Muscle of back (tissue), 11 donors: Measurements from ENCODE around the gene TCF12. TPM values are rescaled to one million over a fixed set of nuclear protein-coding genes. Genes with fewer than 3 reads are reported as not detected.
A peak's percentile ranks its signal among the peaks of the same experiment; 100 is the strongest.

Experiments used
- DNase-seq, 3 donors: peaks; one replicate each; pipeline versions ENCODE4 v3.0.0 to v3.0.0-alpha.2; 2013
- polyA plus RNA-seq, 10 donors: library from polyadenylated mRNA; unstranded; fragments of 120-200 nt; gene quantifications; one replicate each; pipeline ENCODE4 v1.2.1, GENCODE V29; 2013; ENCODE audit not compliant: insufficient read length in 10 of 10

TCF12 gene
- polyA plus RNA-seq, 10 donors: 90.4 to 162 (median 125) TPM

DNA sequence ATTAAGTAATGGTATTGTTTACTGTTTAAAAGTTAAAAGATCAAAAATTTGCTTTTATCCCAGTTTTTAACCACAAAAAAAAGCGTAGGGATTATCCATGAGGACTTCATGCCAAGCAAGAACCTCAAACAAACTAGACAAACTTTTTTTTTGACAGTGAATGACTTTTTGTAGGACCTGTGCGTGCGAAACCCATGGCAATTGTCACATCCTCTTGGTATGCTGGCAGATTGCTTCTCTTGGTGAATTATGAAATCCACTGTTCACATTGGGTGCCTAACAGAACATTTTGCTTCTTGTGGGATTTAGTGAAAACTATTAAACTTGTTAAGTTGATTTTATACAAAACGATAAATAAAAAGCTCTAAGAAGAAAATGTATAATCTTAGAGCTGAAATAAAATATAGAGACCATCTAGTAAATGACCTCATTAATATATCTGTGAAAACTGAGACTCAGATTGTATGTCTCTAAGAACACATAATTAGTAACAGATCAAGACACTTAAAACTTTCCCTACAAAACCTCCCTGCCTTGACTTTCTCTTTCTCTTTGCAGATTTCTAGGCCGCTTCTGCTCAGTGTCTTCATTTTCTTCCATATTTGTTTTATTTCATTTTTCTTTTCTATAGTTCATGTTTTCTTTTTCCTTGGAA is 370.6 kb downstream of the TCF12 start:
- DNase-seq: no peak

DNA sequence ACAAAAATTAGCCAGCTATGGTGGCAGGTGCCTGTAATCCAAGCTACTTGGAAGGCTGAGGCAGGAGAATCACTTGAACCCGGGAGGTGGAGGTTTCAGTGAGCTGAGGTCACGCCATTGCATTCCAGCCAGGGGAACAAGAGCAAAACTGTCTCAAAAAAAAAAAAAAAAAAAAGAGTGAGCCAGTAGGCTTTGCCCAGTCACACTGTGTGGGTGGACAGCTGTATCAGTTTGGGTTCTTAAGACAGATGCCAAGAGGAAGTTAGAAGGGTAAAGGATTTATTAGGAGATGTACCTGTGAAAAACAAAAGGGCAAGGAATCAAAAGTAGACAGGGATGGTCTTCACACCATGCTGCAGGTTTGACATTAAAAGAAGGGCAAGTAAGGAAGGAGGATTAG is 371.7 kb downstream of the TCF12 start:
- no peak for DNase-seq

DNA sequence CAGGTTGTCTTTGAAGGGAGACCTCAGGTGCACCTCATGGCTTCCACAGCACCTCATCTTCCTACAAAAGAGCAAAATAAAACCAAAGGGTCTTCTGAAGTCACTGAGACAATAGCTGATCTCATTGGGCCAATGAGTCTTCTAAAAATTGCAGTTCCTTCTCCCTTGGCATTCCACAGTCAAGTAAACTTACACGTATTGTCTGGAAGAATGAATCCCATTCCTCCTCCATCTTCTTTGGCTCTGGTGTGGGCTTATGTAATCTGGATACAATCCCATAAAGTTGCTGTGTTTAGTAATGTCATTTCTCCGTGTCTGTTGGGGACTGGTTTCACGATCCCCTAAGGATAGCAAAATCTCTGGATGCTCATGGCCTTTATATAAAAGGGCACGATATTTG is 372.4 kb downstream of the TCF12 start:
- DNase-seq: no peak

DNA sequence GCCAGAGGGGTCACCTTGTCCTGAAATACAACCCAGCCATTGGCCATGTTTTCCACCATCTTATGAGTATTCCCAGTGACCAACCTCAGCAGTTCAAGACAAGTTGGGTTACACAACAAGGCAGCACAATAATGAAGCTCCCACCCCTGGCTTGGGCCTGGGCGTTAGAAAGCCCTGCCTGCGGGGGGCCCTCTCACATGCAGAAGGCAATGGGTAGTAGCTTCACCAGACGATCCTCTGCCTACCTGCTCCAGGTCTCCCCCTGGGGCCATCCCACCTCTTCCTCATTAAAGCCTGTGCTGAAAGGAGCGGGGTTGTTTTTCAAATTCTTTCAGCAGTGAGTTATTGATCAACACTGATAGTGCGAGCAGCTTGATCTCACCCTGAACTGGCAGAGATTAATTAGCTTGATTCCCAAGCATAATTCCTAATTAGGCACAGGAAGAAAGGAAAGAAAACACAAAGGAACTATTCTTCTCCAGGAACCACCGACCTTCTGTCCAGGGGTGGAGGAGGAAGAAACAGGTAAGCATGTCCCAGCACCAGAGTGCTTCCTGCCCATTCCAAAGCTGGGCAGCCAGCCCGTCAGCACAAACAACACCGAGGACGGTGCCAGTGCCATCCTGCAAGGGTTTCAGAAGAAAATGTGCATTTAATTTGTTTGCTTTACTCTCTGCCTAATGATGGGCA is 378.2 kb downstream of the TCF12 start:
- no peak for DNase-seq

DNA sequence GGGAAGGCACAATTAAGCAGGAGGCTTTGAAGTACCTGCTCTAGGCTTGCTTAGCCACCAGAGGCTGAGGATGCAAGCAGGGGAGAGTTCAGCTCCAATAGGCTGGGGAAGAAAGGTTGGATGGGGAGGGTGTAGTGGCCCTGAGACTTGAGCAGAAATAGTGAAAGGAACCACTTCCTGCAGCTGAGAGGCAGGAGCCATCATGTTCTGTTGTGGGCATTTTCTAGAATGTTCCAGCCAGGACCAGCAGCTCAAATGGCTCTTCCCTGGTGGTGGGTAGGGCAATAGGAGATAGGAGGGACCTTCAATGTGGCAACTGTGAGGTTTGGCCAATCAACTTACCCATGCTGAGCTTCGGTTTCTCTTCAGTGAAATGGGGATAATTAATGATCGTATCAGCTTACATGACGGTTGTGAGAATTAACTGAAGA is 378.7 kb downstream of the TCF12 start:
- no peak for DNase-seq

DNA sequence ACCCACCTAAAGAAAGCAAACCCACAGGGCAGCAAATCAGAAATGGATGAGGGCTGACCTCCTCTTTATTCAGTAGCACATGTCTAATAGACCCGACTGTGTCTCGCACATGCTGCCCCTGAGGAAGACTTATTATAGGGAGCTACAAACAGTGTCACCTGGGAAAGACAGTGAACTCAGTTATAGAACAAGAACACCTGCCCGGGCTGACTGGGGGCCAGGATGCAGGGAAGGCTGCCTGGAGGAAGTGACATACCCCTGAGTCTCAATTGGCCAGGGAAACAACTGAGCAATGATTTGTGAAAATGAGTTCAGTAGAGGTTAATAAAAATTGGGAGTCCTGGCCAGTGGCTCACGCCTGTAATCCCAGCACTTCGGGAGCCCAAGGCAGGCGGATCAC is 379.2 kb downstream of the TCF12 start:
- no peak for DNase-seq

DNA sequence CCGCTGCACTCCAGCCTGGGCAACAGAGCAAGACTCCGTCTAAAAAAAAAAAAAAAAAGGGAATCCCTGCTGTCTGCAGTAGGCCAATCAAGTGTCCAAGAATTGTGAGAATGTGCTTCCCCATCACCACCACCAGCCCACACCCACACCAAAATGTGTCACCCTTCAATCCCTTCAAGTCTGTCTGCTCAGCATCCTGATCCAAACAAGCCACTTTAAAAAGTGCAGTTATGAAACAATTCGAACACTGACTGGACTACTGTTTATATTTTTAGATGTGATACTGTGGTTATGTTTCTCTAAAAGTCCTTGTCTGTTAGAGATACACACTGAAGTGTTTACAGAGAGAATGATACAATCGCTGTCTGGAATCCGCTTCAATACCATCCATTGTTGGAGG is 379.8 kb downstream of the TCF12 start:
- DNase-seq: no peak

DNA sequence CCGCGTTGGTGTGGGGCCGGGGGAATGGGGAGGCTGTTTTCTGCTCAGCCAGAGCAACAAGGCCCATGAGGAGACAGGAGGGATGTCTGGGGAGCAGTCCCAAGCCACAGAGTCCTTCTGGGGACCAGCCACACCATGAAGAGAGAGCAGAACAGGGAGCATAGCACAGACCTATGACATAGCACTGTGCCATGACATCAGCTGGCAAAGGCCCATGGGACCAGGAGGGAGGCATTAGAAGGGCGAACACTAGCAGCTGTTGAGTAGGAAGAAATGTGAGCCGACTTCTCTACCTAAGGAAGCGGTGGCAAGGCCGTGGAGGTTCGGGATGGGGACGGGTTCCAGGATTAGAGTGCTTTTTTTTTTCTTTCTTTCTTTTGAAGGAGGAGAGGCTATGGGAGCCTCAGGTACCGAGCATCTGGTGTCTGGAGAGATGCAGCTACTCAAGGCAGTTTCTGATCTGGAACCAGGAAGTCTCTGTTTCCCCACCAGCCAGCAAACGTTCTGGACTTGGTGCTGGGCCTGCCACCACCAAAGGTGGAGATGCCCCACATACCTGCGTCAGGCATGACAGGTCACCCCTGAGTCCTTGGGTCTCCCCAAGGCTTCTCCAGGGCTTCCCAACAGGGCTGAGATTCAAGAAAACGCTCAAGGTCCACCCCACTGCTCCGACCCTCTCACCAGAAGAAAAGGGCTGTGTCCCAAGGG is 380.6 kb downstream of the TCF12 start:
- peak in 1 of 3 donors; percentile 41 for DNase-seq

DNA sequence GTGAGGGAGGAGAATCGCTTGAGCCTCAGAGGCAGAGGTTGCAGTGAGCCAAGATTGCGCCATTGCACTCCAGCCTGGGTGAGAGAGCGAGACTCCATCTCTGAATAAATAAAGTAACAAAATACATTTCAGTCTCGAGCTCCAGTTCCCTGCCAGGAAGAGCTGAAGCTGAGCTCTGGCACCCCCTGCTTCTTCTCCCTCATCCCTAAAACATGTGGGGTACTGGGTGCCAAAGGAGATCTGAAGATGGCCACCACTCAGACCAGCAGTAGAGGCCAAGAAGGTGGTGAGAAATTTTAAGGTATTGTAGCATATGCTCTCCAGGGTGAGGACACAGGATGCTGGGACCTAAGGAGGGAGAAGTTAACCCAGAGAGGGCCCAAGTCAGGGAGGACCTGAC is 382.9 kb downstream of the TCF12 start:
- no peak for DNase-seq

DNA sequence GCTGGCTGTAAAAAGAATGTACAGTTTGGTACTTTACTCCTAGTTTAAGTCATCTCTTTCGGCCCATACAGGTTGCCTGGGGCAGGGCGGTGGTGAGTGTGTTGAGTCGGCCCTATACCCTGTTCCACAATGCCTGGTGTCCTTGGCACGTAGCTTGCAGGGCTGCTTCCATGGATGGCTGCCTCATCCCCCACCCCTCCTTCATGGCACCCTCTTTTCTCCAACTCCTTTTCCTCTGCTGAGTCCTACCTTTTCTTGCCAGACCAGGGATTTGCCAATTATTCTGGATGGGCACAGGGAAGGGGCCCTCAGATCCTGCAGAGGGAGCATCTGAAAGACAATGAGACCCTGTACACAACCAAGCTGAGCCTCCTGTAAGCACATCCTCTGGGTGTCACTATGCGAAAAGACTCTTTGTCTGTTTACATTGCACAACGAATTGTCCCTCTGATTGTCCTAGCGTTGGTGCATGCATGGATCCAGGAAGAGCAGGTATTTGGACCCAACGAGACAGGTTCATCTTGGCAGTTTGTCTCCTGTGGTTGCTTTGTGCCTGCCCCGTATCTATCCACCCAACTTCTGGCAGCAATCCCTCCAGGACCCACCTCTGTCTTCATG is 384.3 kb downstream of the TCF12 start:
- DNase-seq: no peak

DNA sequence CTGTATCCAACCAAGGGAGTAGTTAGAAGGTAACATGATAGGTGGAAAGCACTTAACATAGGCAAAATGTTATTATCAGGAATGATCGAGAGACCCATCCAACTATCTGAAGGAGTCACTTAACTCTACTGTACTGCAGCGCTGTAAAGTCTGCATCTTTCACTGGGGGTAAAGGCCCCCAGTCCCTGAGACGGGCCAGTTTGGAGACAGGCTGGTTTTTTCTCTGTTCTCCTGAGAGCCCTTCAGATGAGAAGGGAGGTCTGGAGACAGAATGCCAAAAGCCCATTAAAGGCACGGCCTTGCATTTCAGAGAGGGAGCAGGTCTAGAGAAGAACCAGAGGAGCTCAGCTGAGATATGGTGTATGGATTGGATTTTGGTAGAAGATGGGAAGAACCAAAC is 386.6 kb downstream of the TCF12 start:
- no peak for DNase-seq

DNA sequence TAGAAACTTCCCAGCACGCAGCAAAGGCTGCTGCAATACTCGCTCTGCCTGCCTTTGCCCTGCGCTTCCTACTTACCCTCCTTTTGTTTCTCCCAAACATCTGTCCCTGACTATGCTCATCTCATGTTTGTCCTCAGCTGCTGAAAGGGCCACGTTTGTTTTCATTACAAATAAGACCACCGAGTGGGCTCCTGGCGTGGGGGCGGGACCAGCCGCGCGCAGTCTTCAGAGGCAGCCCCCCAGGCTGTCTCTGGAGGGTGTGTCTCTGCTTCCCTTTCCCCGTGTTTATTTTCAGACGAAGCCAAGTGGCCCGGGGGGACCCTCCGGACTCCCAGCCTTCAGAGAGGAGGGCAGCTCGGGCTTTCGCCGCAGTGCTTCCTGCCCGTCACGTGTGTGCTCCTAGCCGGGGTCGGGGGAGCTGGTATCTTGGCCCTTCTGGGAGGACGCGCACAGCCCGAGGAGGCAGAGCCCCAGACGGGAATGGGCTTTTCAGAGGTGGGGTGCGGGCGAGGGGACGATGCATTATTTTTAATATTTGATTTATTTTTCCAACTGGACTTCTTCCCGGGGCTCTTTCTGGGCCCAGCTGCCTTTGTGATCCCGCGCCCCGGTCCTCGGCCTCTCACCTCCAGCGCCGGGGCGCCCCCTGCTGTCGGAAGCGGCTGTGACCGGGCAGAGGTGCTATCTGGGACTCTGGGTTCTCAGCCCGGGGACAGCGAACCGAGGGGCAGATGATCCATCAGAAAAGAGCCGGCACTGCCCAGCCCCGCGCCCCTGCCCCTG is 387.9 kb downstream of the TCF12 start:
- DNase-seq: peak; percentile 67 to 93 (median 89)

DNA sequence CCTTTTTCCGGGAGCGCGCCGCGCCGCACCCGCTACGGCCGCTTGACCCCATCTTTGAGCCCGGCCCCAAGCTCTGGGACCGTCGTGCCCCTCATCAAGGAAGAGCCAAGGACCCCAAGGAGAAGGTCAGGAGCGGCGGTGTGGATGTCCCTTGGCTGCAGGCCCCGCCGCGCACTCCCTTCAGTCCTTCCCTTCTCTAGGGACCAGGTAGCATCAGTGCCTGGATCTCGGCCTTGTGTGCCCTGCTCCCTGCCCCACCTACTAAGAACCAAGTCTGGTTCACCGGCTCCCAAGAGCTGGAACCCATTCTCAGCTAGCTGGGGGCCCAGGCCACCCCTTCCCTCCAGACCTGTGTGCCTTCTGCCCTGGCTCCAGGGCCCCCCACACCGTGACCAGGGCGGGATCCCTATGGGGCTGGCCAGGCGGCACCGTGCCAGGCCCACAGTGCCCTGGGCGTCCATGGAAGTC is 388.5 kb downstream of the TCF12 start:
- no peak for DNase-seq

DNA sequence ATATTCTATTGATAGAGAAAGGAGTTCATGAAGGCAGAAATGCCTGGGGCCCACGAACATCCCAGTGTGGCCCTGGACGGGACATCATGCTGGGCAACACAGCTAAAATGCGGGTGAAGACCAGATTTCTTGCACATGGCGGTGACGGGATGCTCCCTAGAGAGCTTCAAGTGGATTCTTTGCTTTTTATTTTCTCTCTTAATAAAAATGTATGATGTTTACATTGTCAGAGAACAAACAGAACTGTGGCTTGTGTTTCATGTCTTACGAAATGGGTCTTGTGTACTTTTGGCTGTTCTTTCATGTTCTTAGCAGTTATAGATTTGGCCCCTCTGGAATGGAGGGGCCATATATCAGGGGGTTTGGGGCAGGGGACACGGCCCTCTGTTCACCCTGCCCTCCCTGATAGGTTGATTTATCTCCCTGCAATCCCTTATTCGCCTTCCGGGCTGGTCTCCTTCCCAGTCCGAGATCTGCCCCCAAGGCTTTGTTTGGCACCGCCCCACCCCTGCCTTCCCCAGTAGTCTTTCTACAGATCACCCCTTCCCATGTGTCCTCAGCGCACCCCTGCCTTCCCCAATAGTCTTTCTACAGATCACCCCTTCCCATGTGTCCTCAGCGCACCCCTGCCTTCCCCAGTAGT is 389.2 kb downstream of the TCF12 start:
- DNase-seq: peak in 1 of 3 donors; percentile 52

DNA sequence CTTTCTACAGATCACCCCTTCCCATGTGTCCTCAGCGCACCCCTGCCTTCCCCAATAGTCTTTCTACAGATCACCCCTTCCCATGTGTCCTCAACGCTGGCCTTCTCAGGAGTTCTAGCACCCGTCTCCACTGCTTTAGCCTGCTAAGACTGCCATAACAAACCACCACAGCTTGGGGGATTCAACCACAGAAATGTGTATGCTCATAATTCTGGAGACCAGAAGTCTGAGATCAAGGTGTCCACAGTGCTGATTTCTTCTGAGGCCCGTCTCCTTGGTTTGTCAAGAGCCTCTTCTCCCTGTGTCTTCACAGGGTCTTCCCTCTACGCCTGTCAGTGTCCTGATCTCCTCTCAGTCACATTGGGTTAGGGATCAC is 389.7 kb downstream of the TCF12 start:
- DNase-seq: peak in 1 of 3 donors; percentile 26

DNA sequence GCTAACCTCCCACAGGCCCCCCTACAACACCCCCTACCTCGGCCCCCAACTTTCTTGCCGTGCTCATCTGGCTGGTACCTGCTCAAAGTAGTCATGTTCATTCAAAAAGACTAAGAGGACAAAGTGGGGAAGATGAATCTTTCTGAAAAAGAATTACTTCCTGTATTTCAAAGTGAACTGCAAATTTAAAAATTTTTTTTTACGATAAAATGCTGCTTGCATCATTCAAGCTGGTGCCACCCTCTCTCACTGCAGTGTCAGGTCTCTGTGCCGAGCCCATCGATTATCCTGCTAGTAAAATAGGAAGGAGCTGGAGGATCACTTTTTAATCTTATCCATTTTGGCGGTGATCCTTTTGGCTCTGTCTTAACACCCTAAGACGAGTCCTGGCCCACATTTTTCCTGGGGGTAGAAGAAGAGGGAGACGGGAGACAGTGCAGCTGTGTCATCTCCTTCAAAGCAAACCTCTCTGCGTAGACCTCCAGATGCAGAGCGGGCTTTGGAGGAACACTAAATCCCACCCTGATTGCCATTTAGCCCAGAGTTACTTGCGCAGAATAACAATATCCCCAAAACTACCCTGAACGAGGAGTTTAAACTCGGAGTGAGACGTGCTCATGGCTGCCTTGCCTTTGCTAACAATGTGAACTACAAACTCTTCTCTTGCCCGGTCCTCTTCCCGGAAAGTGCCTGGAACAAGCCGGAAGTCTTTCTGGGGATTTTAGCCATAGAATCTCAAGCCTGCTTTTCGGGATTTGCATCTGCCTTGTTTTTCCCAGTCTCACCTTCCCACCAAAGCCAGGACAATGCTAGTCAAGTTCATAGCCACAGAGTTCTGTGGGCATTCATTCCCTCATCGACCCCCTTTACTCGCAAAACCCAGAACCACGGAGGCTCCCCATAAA is 391.7 kb downstream of the TCF12 start:
- peak in 1 of 3 donors; percentile 50 for DNase-seq

DNA sequence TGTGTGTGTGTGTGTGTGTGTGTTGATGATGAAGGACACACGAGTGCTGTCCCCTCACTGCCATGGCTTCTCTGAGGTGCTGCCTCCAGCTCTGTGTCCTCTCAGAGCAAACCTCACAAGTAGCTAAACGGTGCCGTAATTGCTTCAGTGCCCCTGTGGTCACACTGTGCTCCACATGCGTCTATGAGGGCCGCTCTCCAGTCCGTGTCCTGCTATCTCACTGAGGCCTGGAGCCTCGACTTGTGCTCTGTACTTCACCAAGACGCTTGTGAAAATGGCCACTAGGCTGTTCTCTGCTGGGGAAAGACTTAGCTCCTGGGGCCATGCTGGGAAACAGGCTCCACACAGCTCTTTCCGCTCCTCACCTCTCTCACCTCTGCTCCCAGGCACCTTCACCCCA is 392.4 kb downstream of the TCF12 start:
- DNase-seq: no peak

DNA sequence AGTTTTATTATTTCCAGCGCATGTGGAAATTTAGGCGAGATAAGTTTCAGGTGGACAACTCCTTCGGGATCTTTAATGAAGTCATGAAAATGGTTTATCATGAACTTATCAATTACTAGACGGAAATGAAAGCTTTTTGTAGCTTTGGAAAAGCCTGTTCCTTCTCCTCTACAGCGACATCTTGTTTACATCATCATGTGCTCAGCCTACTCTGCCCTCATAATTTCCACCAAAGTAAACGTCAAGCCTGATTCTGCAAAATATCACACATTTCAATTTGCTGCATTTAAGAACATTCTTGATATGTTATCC is 393.5 kb downstream of the TCF12 start:
- DNase-seq: no peak

DNA sequence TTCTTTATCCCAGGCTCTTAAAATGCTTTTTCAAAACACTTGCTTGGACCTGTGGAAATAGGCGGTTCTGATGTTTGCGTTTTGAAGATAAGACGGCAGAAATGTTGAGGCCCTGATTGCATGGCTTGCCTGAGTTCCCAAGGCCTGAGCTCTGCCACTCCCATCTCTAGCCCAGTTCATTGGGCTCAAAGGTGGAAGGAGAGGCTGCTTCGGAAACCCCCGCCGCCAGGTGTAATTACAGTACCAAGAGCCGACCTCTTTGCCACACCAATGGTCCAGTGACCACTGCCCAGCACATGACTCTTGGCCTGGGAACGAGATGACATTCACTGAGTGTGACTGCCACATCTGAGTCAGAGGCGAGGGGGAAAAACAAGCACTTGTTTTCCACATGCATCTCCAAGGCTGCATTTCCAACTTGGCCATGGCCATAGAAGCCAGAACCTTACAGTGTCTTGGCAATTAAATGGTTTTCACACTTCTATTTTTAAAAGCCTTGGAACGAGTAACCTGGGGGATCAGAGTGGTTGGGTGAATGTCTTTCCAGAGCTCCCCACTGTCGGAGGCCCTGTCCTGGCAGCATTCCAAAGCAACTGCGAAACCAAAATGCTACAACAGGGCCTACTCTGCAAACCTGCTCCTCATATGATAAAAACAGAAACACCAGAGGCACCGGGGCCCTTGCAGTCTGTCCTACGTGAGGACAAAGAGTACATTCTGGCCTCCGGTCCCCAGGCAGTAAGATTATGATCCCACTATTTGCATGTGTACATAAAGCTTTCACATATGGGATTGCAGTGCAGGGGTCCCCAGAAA is 394.1 kb downstream of the TCF12 start:
- peak; percentile 33 to 80 (median 57) for DNase-seq
